Stromal cell of bone marrow (primary cell): ENCODE measurements around the gene HSPG2.
A peak's percentile ranks its signal among the peaks of the same experiment; 100 is the strongest.
"Not testable (repeated sequence)": the region's sequence is repeated elsewhere in the genome, so short reads cannot be mapped to it uniquely, and the experiment has no call there.

Experiments
- DNase-seq: peaks from one replicate; pipeline ENCODE4 v3.0.0-alpha.2; 2012; ENCODE audit warnings: low read depth

Gene HSPG2

DNA sequence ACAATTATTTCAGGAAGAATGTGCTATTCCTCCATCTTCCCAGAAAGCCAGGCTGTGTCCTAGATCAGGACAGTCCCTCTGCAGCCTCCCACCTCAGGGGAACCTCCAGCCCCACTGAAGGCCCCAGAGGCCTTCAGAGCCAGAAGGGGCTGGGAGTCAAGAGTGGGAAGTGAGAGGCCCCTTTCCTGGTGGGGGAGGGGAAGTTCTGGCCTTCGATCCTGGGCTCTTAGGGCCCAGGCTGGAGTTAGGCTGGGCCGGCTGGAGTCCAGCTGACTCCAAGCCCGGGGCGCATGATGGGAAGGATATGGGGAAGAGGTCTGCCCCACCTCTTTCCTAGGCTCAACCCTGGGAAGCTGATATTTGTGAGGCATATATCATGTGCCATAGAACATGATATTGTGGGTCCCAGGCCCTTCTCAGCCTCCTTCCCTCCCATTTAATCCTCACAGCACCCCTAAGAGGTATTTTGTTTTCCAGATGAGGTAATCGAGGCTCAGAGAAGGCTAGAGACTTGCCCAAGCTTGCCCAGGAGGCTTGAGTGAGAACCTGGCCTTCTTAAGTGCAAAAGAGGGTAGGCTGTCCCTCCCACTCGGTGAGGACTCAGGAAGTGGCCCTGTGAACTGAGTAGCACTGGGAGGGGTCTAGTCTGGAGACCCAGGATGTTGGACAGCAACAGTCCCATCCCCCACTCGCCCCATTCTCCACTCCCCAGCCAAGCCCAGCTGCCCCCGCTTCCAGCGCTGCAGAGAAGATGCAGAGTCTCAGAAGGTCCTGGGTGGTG lies 18.6 kb upstream of the HSPG2 start:
- DNase-seq = no peak

DNA sequence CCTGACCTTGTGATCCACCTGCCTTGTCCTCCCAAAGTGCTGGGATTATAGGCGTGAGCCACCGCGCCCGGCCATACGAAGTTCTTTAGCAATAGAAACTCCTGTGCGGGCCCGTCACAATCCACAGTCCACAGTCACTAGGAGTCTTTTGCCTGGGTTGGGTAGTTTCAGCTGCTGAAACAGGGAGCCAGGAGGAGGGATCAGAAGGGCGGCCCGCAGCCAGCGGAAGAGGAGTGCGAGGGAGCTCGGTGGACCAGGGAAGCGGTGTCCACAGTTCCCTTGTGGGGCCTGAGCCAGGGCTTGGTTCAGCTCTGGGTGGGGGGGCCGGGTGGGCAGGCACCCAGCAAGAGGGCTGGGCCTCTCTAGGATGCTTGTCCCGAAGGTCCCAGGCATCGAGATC lies 17.9 kb upstream of the HSPG2 start:
- DNase-seq = no peak

DNA sequence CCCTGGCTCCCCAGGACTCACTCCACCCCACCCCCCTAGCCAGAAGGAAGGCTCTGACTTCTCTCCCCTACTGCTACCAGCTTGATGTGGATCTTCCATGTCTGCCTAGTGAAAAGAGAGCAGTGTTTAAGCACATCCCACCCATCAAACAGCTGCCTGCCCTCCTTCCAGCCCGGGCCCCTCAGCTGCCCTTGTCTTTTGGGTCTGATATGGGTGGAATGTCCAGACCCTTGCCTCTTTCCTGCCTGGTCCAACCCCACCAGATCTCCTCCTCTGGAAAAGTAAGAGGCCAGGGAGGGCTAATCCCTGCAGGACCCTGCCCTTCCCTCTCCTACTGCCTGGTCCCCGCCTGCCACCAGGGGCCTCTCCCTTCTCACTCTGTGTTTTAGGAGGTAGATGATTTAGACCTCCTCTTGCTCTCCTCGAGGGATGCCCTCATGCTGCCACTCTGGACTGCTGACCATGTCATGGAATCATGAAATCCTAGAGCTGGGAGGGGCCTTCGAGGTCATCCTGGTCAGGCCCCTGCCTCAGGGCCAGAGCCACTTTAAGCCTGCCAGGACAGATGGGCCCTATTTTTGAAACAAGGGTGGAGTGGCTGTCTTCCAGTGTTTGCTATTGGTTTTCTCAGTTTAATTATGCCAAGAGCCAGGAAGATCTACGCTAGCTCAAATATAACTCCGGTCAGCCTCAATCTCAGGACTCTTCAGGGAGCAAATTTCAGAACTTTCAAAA lies 15.8 kb upstream of the HSPG2 start:
- no peak for DNase-seq

DNA sequence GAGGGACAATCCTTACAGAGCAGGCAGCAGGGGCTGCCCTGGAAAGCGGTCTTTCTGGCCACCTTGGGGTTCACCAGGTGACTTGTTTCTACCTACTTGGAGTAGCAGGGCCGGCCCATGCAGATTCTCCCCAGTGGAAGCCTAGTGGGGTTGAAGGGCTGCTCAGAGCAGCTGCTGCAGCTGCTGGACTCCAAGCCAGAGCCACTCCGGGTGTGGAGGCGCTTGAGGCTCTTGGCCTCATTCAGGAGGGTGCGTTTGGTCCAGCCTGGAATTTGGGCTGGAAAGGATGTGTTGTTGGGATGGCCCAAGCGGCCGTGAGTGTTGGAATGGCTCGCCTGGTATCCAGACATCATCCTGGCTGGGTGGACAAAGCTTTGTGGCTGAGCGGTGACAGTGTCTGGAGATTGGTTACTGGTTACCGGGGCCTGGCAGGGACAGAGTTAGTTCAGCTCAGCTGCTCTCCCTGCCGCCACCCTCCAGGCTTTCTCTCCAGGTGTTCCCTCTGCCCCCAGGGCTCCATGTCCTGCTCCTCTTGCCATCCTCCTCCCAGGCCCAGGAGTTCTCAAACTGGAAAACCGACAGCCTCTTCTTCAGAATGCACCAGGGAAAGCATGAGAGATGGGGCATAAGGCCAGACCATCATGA lies 14.2 kb upstream of the HSPG2 start:
- DNase-seq = no peak

DNA sequence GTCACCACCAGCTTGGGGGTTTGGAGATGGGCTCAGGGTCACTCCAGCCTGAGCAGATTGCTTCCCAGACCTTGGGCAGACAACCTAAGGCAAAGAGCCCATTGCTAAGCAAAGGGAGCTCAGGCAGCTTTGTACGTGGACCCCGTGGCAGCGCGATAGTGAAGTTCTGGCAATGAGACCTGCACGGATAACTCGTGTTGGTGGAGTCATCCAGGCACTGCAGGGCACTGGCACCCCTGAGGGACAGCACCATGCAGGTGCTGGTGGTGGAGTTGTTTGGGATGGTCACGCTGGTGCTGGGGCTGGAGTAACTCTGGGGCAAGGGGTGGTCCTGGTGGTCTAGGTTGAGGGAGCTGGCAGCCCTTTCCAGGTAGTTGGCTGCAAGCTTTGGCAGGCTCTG lies 13.6 kb upstream of the HSPG2 start:
- DNase-seq = no peak

DNA sequence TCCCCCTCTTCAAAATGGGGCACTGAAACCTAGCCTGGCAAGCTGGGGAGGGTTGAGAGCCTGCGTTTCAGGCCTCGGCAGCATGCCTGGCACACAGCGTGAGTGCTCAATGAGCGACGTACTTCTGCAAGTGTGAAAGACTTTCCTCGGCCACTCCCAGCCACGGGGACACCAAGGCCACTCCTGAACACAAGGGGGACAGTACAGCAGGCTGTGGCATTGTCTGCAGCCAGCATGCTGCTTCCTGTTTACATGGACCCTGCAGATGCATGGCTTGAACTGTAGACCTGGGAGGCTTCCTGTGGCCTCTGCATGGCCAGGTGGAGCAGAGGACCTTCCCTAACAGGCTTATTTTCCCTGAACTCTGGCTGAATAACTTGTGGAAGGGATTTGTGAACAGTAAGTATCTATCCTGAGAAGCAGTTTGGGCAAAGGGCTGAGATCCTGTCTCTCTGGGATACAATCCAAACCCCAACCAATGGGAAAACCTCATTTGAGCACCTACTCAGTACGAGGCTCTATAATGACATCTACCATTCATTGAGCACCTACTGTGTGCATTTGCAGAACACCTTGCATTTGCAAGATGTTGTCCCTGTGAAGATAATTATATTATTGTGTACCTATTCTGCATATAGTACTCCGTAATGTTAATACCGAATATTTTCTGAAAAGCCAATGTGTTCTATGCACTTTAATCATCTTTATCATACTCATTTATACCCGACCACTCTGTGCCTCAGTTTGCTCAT lies 9.9 kb upstream of the HSPG2 start:
- DNase-seq = no peak

DNA sequence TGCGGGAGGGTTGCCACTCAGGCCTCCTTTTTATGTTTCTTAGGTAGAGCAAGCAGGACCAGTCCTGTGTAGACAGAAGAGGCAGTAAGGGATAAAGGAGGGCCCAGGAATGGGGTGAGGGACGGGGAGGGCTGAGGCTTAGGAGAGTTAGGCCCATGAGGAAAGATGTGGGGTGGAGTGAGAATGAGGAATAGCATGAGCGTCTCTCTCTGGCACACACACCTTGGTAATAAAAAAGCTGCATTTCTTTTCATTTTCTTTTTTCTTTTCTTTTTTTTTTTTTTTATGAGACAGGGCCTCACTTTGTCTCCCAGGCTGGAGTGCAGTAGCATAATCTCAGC lies 7.6 kb upstream of the HSPG2 start:
- no peak for DNase-seq

DNA sequence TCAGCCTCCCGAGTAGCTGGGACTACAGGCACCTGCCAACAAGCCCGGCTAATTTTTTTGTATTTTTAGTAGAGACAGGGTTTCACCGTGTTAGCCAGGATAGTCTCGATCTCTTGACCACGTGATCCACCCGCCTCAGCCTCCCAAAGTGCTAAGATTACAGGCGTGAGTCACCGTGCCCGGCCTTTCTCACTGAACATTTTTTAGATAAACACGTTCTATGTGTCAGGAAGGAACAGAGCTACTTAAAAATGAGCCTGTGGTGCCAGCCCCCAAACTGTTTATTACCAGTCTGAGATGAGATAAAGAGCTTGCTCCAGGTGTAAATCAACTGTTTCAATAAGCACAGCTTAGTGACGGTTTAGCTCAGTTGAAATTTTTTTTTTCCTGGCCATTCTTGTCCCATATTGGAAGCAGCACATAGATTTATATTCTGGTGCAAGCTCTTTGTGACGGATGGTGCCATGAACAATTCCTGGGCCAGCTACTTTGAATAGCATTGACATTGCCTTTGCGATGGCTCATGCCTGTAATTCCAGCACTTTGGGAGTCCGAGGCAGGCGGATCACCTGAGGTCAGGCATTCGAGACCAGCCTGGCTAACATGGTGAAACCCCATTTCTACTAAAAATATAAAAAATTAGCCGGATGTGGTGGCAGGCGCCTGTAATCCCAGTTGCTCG lies 6.0 kb upstream of the HSPG2 start:
- DNase-seq = not testable (repeated sequence)

DNA sequence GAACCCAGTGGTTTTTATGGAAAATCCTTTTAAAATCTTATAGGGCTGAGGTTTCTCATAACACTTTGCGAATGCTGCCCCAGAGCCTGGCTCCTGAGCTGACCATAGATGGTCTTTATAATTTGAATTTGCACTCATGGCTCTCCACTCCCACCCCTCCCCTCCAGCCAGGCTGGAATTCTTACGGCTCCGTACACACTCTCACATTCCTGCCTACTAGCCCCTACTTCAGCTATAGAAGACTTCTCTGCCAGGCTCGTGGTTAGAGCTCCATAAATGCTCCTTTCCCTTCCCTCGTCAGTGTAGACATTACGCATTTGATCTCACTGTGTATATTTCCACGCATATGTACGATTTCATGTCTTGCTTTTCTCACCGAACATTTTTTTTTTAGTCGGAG lies 5.4 kb upstream of the HSPG2 start:
- DNase-seq = no peak

DNA sequence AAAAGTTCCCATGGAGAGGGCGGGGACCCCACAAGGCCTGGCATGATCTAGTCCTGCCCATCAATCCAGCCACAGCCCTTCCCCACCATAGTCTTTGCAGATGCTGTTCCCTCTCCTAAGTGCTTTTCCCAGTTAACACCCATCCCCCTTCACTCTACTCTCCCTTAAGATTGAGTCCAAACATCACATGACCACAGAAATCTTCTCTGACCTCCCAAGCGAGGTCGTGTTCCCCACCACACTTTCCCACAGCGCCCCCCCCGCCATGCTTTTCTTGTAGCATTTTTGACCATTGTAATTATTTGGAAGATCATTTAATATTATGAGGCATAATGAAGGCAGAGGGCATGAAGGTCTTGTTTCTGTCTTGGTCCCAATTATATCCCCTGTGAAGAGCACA lies 4.3 kb upstream of the HSPG2 start:
- no peak for DNase-seq

DNA sequence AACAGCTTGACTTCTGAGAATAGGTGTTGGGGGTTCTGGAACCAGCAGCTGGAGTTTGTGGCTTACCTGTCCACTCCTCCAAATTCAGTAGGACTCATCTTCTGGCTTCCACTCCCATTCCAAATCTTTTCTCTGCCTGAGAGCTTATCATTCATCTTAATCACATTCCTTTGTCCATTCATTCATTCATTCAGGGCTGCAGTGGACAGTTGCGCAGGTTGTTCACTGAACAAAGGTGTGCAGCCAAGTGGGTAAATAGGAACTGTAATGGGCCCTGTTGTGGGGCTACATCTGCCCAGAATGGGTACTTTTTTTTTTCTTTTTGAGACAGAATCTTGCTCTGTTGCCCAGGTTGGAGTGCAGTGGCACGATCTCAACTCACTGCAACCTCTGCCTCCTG lies 3.4 kb upstream of the HSPG2 start:
- DNase-seq = no peak

DNA sequence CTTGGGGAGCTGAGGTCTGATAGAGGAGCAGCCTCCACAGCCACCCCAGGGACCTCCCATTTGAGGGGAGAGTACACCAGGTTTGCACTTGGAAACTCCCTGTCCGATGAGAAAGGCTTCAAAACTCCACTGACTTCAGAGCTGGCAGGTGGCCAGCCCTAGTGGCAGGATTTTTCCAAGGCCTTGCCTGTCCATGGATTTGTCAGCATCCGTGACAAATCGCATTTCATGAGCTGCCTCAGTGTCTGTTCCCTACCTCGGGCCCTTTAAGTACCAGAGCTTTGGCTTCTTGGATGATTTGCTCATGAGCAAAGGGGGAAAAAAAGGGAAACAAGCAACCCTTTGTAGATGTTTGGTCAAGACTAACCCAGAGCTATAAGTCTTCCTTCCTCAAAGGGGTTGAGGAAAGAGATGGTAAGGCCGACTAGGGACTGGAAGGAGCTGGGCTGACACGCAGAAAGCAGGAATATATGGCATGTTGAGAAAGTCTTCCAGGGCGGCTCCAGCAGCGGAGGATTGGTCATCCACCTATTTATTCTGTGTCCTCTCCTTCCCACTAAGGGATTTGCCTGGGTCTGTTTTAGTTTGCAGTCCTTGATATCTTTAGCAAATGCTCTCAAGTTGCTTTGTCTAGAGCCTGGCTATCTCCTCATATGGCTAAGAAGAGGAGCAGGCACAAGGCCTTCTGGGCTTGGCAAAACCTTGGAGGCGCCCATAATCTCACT lies 2.7 kb upstream of the HSPG2 start:
- DNase-seq = peak; percentile 95

DNA sequence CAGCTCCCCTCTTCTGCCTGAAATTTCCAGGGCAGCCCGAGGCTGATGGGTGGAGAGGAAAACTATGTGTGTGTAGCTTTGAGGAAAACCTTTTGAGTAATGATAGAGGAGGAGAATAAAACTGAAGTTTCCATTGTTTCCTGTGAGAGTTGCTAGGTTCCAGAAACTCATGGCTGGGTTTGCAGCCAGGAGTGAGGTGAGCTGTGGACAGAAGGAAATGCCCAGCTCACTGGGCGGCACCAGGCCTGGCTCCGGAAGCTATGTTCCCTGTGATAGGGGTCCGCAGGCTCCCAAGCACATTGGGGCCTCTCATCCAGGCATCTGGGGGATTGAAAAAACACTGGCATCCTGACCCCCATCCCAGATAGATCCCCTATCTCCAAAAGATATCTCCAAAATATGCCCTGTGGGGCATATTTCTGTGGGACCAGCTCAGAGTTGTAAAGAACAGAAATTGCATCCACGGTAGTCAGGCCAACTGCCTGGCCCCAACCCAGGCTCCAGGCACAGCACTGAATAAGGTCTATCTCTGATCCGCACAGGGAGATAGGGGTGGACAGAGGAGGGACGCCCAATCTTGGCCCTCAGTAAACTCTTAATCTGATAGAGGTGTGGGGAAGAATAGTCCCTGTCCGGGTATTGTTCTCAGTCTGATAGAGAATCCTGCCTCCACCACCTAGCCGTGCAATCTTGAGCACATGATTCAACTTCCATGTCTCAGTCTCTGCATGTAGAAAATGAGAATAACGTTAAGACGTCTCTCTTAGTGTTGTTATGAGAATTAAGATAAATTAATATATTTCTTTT lies 1.8 kb upstream of the HSPG2 start:
- no peak for DNase-seq

DNA sequence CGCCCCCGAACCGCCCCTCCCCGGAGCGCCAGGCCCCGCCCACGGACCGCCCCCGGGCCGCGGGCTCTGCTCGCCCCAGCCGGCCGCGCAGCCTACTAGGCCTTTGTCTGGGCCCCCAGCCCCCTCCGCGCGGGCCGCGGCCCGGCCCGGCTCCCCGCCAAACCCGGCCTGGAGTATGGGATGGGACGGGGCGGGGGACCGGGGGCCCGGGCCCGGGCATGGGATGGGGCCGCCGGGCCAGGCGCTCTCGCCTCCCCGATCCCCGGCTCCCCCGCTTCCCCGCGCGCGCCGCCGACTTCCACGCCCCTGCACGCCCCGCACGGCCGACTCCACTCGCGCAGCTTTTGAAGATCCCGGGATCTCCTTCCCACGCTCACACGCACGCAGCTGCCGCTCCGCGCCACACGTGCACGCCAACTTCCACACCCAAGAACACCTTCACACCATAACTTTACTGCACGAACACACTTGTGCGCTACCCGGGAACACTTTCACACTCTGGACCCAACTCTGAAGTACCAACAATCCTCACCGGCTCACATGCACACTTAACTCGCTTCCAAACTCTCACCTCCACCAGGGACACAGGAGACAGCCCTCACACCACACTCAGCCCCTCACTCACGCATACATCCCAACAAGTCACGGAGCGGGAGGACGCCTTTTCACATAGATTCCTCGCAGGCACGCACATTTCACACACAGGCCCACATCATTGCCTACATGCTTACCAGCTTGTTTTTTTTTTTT lies 437 bp upstream of the HSPG2 start:
- DNase-seq = peak; percentile 64

DNA sequence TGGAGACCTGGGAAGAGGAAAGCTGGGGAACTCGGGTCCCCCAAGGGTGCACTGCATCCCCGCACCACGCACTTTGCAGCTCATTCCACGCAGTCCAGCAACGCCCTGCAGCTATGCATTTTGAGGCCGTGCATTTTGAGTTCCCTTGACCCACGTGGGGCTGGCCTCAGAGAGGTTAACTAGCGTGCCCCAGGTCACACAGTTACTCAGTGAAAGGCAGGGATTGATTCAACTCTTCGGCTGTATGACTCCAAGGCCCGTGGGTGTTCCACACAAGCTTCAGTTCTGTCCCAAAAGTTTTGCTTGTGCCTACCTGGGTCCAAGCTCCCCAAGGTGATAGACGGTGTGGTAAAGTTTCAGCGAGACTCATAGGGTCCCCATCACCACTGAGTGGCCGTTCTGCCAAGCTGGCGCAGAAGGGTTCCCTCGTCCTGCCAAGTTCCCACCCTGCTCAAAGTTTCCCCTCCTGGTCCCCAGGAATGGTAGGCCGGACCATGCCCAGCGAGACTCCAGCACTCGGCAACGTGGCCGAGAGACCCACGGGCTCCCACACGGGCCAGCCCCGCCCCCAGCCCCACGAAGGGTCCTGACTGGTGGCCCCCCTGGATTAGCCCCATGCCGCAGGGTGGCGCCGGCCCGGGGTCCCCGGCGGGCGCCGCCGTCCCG lies 611 bp downstream of the HSPG2 start:
- DNase-seq = no peak

DNA sequence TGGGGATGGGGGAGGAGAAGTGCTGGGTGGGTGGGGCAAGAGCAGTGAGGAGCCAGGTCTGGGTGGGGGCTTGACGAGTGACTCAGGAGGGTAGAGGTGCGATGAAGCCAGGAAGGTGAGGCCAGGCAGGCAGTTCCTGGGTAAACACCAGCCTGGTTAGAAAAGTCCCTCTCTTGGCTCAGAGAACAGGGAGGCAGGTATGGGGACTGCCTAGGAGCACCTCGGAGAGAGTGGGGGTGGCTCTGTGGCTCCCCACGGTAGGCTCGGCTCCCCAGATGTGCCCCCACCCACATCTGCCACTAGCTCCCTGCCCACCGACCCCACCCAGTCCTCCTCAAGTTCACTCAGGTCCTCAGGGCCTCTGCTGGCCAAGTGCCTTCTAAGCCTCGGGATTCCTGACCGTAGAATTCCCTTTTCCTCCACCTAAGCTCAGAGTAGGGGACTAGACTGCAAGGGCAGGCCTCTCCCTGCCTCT lies 1.2 kb downstream of the HSPG2 start:
- DNase-seq = no peak

DNA sequence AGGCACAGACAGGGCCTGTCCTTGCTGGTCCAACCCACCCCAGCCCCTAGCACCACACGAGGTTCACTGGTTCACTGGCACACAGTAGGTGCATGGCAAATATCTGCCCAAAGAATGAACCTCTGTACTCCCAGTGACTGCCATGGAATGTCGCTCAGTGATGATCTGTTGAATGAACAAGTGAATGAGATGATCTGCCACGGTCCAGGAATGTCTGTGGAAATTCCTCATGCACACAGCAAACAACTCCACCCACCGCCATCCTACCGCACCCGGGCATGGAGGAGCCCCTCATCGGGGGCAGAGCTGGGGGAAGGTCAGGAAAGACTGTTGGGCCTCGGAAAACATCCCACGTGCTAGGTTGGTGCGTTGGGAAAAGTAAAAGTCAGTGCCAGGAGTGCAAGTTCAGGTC lies 1.7 kb downstream of the HSPG2 start:
- no peak for DNase-seq

DNA sequence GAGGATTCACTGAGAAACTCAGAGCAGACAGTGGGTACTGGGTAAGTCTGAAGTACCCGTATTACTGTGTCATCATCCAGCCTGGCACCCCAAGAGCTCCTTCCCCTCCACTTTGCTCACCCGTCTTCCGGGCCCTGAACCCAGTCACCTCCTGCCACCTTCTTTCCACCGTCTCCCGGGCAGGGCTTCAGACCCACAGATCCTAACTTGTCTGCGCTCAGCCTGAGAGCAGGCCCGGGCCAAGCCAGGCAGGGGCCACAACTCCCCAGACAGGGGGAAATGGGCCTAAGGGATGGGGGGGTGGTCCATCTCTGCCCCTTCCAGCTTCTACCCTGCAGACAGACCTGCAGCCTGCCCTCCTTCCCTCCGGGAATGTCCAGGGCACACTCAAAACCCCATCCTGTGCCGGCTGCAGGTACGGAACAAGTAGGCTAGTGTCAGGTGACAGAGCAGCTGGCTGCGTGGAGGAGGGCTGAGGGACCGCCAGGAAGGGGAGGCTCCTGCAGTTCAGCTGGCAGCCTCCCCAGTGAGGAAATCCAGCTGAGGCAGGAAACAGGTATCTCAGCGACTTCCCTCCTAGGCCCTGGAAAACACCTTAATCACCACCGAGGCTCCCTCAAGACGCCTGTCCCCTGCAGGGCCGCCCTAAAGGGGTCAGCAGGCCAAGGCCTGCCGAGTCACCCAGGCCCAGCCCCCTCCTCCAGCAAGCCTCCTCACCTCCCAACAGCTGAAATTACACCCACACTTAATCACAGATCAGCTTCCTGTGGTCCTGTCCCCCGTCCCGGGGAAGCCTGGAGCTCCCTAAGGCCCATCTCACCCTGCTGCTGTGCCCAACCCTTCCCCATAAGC lies 3.5 kb downstream of the HSPG2 start:
- DNase-seq = no peak
